DND-41 (cell line): Measurements from ENCODE around the gene CD200.

ENCODE experiments used
- EZH2 ChIP-seq: IDR thresholded peaks from 3 replicates; pipeline ENCODE4 v1.6.1; 2012; ENCODE audit warnings: borderline replicate concordance, low read depth, mild to moderate bottlenecking, moderate library complexity, low read length, inconsistent platforms; ENCODE audit not compliant: severe bottlenecking
- TF ChIP-seq, protein P1 (sequence below): IDR thresholded peaks from 2 replicates; pipeline ENCODE4 v1.5.1; 2012; ENCODE audit warnings: borderline replicate concordance, low read length, moderate library complexity, mild to moderate bottlenecking; ENCODE audit not compliant: poor library complexity, severe bottlenecking; ENCODE audit errors: extremely low read depth

DNA sequence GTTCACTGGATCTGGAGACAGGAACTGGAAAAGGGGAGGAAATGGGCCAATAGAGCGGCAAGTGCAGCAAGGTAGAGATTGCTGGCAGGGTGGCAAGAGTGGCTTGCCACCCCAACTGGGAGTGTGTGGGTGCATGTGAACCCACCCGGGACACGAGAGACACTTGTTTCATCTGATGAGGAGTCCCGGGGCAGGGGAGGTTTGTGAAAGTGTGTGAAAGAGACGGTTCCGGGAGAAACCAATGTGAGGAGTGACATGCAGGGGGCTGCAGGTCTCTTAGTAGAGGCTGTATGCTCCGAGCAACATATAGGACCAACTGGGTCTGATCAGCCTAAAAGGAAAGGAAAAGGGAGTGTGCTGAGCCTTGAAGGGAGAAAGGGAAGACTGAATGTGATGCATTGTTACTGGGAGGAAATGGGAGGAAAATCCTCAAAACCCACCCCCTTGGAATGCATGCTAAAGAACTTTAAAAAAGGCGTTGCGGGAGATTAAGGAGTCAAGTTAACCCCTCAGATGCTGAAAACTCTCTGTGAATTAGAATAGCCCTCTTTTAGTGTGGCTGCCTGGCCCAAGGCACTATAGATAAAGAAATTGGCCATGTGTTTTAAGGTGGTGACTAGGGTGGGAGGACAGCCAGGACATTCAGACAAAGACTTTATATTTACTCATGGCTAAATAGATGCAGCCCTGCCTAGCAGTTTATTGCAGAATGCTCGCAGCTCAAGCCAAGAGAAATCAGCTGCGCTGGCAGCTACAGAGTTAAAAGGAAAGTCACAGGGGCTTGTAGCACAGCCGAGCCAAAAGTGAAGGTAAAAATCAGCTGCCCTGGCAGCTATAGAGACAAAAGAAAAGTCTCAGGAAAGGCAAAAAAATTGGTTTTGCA lies 29.8 kb upstream of the CD200 start:
- TF ChIP-seq, protein P1, sequence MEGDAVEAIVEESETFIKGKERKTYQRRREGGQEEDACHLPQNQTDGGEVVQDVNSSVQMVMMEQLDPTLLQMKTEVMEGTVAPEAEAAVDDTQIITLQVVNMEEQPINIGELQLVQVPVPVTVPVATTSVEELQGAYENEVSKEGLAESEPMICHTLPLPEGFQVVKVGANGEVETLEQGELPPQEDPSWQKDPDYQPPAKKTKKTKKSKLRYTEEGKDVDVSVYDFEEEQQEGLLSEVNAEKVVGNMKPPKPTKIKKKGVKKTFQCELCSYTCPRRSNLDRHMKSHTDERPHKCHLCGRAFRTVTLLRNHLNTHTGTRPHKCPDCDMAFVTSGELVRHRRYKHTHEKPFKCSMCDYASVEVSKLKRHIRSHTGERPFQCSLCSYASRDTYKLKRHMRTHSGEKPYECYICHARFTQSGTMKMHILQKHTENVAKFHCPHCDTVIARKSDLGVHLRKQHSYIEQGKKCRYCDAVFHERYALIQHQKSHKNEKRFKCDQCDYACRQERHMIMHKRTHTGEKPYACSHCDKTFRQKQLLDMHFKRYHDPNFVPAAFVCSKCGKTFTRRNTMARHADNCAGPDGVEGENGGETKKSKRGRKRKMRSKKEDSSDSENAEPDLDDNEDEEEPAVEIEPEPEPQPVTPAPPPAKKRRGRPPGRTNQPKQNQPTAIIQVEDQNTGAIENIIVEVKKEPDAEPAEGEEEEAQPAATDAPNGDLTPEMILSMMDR: no peak
- TF ChIP-seq EZH2: no peak
